ENCODE results near the gene ANKRD33.

The ANKRD33 gene

GRCh38 chr12:51901881-51902280 lies 14.0 kb downstream of the ANKRD33 start:
- no peak for DNase-seq (ENCODE audit: low read depth)

GRCh38 chr12:51904951-51905470 lies 17.1 kb downstream of the ANKRD33 start:
- no peak for DNase-seq (ENCODE audit: low read depth)

GRCh38 chr12:51905471-51906429 lies 17.8 kb downstream of the ANKRD33 start:
- DNase-seq (ENCODE audit: low read depth), result no peak

GRCh38 chr12:51906430-51907082 lies 18.7 kb downstream of the ANKRD33 start:
- no peak for DNase-seq (ENCODE audit: low read depth)

GRCh38 chr12:51907083-51907855 lies 19.4 kb downstream of the ANKRD33 start, which contains the start of gene ACVRL1:
Gene ACVRL1, plus strand, starts transcription at chr12:51907504. Its CDS starts 4,971 bp downstream, at chr12:51912475.
- DNase-seq (ENCODE audit: low read depth), result no peak

- no peak for DNase-seq (ENCODE audit: low read depth)
Observed at GRCh38 chr12:51907856-51908425, 20.0 kb downstream of the ANKRD33 start.

- DNase-seq (ENCODE audit: low read depth), result no peak
Observed at GRCh38 chr12:51908876-51909592, 21.1 kb downstream of the ANKRD33 start.

GRCh38 chr12:51910168-51910567 lies 22.3 kb downstream of the ANKRD33 start:
- DNase-seq (ENCODE audit: low read depth), result no peak

GRCh38 chr12:51910691-51911090 lies 22.8 kb downstream of the ANKRD33 start:
- DNase-seq (ENCODE audit: low read depth), result no peak

- DNase-seq (ENCODE audit: low read depth), result no peak
Observed at GRCh38 chr12:51911307-51911706, 23.4 kb downstream of the ANKRD33 start.

- DNase-seq (ENCODE audit: low read depth), result no peak
Observed at GRCh38 chr12:51911788-51912711, 24.1 kb downstream of the ANKRD33 start.

GRCh38 chr12:51913071-51914033 lies 25.4 kb downstream of the ANKRD33 start:
- DNase-seq (ENCODE audit: low read depth), result no peak

- no peak for DNase-seq (ENCODE audit: low read depth)
Observed at GRCh38 chr12:51914034-51914923, 26.4 kb downstream of the ANKRD33 start.

GRCh38 chr12:51915003-51915625 lies 27.2 kb downstream of the ANKRD33 start:
- DNase-seq (ENCODE audit: low read depth), result no peak

- DNase-seq (ENCODE audit: low read depth), result no peak
Observed at GRCh38 chr12:51915951-51916350, 28.0 kb downstream of the ANKRD33 start.

GRCh38 chr12:51917041-51917590 lies 29.2 kb downstream of the ANKRD33 start:
- DNase-seq (ENCODE audit: low read depth), result no peak

All from activated T-cell treated with anti-CD3 and anti-CD28 coated beads for 48 hours (primary cell).